ENCODE data around the gene RALBP1.
"Not testable (repeated sequence)": the region's sequence is repeated elsewhere in the genome, so short reads cannot be mapped to it uniquely, and the experiment has no call there.

The RALBP1 gene

DNA sequence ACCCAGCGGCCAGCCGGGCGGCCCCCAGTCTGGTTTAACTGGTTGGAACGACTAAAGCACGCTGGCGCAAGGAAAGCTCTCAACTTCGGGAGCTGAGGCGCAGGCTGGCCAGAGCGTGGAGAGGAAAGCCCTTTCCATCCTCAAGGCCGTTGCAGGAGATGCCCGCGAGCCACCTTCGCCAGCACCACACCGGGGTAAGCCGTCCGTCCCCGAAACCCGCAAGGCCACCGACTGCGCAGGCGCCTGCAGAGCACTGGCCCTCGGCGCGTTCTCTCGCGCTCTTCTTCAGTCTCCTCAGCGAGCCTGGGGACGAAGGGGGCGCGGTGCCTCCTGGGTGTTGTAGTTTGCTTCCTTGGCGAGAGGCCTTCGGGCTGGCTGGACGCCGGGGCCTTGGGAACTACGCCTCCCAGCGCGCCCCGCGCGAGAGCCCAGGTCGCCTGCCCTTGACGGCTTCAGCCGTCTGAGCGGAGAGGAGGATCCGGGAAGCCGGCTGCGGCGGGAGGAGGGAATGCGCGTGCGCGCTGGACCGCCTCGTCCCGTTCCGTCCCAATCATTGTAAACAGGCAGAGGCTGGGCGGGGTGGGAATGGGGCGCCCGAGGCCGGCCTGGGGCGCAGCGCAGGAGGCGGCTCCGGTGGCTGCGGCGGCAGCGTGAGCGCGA lies at the start of gene RALBP1:
TSS of gene RALBP1 (plus strand) at position 531 of the 660 bp plus-strand sequence. CDS start 37,533 bp downstream, outside the sequence.
- DNase-seq, result peak; percentile 86 to 94

DNA sequence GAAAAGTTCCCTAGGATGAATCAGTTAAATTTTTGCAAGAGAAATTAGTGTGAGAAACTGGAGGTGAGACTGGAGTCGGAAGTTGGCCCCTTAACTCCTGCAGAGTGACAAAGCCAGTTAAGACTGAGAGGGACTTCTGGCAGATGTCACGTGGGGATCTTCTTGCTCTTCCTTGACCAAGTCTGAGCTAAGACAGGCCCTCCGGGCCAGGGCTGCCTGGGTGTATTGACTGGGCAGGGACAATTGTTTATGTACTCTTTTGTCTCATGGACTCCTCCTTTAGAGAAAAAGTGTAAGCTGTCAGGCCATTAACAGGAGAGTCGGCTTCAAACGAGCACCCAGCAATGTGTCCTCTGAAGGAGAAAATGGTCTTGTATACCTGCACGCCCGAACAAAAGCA lies 48.6 kb upstream of the RALBP1 start:
- no peak for DNase-seq

DNA sequence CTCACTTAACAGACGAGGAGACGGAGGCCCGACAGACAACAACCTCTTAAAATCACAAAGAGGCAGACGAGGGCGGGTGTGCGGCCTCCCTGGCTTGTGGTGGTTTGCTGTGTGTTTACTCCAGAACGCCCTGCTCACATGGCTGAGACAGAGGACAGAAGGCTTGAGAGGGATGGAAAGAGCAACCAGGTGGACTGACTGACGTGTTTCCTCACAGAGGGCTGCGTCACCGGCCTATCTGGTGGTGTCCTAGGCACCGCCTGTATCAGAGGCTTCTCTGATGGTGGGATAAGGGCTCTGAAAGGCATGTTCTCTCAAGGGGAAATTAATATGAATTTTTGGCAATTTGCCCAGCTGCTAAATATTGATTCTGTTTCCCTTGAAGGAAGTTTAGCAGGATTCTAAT lies 47.0 kb upstream of the RALBP1 start:
- no peak for DNase-seq

DNA sequence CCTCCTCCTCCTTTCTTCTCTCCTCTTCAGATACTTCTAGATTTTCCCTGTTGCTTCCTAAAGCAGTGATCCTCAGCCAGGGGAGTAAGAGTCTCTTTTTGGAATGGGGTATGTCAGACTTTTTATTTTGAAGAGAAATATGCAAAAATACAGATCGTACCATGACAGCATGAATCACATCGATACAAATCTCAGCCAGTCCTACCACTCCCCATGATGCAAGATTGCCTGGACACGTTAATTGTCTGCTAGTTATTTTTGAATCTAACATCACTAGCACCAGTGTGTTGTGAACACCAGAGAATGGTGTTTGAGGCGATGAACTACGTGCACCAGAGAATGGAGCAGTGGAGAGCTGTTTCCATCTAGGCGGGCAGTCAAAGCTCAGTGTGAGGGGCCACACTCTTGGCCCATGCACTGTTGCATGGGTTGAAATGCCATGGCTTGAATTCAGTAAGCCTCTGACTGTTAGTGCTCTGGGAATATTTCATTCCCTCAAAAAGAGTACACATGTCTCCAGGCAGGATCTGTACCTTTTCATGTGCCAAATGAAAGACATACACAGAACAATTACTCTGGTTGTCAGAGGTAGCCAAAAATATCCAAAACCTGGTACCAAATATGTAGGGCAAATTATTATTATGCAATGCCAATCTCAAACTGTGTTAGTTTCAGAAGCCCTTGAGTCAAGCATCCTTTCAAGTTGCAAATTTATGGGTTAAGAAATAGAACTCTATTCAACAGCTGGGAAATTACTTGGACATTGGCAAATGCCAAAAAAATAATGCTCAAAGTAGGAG lies 46.3 kb upstream of the RALBP1 start:
- DNase-seq, result peak; percentile 52 to 78

DNA sequence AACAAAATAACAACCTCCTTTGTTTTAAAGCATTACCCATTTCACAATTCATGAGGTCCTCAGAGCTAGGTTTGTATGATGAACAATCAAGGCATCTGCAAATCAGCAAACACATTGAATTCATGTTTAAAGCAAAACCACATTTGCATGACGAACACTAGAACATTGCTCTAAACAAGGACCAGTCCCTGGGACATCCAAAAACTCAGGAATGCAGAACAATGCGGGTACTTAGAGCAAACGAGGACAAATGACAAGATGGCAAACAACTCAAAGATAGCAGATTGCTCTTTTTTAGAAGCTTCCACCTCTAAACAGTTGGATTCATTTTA lies 45.7 kb upstream of the RALBP1 start:
- no peak for DNase-seq

DNA sequence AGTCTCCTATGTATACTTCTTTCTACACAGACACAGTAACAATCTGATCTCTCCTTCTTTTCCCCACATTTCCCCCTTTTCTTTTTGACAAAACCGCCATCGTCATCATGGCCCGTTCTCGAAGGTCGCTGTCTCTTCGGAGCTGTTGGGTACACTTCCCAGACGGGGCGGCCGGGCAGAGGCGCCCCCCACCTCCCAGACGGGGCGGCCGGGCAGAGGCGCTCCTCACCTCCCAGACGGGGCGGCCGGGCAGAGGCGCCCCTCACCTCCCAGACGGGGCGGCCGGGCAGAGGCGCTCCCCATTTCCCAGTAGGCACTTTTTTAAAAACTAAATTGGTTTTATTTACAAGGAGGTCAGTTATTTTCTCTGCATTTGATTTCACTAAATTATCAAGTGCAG lies 45.0 kb upstream of the RALBP1 start:
- not testable (repeated sequence) for DNase-seq

DNA sequence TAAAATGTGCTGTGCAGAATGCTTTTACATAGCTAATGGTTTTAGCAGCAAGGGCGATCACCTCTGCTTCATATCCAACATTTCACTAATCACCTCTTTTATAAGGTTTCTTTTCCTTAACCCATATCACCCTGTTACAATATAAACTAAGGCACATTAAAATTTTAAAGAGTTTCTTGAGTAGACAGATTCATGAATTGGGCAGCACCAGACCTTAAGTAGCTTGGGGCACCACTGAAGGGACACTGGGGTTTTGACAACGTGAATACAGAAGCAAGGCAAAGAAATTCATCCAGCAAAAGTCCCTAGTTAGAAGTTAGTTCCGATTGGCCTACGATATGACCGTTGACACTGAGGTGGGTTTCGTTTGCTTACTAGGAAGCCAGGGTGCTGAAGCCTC lies 44.0 kb upstream of the RALBP1 start:
- no peak for DNase-seq

DNA sequence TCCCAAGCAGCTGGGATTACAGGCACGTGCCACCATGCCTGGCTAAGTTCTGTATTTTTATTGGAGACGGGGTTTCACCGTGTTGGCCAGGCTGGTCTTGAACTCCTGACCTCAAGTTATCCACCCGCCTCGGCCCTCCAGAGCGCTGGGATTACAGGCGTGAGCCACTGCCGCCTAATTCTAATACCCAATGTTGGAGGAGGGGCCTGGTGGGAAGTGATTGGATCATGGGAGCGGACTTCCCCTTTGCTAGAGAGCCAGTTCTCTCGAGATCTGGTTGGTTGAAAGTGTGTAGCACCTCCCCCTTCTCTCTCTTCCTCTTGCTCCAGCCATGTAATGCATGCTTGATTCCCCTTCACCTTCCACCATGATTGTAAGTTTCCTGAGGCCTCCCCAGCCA lies 42.2 kb upstream of the RALBP1 start:
- DNase-seq, result not testable (repeated sequence)

DNA sequence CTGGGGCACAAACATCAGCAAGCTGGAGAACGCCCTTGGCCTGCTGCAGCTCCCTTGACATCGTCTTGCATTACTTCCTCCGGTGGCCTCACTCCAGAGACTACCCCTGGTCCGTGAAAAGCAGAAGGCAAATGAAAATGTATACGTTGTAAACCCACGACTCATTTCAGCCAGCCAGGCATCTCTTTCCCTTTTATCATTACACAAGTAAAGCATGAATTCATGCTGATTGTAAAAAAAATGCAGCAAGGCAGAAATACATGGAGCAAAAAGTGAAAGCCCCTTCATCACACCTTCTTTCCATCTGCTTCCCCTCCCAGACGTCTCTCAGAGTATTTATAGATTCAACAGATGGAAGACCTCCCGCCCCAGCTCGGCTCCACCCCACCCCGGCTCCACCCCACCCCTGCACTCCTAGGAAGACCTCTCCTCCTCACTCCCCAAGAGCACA lies 41.6 kb upstream of the RALBP1 start:
- peak in 1 of 2 experiments; percentile 11 for DNase-seq

DNA sequence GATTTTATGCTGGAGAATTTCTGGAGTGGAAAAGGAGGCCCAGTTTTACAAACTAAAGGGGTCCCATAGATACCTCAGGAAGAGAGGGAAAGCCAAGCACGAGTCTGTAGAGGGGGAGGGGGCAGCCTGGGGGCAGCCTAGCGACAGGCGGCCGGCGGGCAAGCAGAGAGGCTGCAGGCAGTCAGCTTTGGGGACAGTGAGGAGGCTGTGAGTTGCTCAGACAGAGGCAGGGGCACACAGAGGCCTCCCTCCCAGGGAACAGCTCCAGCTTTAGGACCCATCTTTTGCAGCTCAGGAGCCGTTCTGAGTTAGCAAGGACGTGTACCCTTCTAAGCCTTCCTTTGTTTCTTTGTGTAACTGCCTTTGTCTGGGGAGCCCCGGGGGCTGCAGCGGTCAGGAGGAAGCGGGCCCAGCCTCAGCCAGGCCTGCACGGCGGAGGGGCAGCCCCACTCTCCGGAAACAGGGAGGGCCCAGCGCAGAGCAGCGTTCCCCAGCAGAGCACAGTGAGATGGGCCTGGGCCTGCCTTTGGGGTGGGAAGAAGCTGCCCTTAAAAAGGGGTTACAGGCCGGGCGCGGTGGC lies 41.1 kb upstream of the RALBP1 start:
- no peak for DNase-seq

DNA sequence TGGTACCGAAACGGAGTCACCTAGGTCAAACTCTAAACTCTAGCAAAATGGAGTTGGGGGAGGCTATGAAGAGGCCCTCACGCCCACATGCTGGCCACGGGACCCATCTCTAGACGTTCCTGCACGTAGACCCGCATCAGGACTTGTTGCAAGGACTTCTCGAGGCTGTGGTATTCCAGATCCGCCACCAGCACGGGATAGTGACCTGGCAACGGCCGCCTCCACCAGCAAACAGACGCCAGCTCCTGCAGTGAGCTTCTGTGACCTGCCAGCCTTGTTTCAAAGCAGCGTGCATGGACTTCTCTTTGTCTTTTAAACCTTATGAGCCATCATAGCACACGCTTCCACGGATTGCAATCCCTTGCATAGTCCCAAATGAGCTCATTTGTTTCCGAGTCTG lies 40.3 kb upstream of the RALBP1 start:
- DNase-seq, result peak in 1 of 2 experiments; percentile 82

DNA sequence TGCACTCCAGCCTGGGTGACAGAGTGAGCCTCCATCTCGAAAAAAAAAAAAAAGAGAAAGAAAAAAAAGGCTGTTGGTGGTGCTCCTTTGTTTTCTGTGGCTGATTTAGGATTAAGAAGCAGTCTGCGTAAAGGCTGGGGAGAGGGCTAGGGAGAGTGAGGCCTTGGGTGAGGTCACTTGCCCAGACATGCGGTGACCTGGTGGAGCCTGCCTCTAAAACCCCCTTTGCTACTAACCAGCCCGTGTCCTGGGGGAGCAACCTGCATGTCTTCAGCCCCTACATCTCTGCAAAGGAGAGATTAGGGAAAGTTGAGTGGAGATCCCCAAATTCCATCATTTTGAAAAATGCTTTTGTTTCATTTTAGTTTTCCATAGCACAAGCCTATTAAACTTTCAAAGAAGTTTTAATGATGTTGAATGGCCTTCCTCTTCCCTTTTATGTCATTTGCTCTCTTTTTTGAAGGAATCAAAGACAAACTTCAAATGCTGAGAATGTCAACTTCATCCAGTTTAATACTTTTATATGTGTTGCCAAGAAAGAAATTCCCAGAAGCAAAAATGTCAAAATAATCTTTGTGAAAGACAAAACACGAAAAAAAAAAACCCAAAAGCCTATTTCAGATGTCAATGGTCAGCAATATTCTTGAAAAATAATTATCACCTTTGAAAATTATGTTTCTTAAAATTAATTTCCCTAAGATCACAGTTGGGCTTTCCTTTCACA lies 38.9 kb upstream of the RALBP1 start:
- DNase-seq, result no peak

DNA sequence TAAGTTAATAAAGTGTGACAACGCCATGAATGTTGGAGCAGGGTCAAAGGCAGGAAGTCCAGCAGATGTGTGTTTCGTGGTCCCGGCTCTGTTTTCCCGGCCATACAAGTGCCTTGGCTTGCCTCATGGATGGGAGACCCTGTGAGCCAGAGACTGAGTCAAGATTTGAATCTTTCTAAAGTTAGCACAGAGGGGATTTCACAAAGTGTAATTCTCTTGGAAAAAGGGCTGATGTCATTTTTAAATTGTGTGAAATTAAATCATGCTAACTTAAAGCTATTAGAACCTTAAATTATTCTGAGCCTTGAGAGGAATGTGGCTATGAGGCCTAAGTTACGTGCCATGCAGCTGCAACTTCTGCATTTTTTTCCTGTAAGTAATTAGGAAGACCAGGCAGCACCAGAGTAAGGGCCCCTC lies 38.3 kb upstream of the RALBP1 start:
- DNase-seq, result no peak

DNA sequence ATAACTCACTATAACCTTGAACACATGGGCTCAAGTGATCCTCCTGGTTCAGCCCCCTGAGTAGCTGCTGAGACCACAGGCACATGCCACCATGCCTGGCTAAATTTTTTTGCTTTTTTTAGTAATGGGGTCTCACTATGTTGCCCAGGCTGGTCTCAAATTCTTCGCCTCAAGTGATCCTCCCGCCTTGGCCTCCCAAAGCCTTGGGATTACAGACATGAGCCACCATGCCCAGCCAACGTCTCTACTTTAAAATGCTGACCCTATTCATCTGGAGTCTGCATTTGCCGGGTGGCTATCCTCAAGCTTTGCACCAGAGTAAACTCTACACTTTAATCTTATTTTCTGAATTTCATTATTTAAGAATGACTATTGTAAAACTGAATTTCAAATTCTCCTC lies 37.6 kb upstream of the RALBP1 start:
- DNase-seq, result no peak

DNA sequence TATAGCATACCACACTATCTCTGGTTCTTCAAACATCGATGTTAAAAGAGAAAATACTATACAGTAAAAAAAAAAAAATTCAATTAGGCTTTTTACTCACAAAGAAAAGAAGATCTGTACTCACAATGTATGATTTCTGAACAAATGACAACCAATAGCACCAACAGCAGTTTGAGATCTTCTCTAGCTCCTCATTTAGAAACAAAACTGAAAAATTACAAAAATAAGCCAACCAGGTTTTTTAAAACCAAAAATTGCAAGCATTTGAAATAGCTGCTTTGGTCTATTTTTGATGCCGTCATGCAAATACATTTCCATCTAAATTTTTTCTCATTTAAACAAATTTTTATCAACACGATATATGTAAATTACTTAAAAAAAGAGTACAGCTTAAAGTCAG lies 34.3 kb upstream of the RALBP1 start:
- no peak for DNase-seq

DNA sequence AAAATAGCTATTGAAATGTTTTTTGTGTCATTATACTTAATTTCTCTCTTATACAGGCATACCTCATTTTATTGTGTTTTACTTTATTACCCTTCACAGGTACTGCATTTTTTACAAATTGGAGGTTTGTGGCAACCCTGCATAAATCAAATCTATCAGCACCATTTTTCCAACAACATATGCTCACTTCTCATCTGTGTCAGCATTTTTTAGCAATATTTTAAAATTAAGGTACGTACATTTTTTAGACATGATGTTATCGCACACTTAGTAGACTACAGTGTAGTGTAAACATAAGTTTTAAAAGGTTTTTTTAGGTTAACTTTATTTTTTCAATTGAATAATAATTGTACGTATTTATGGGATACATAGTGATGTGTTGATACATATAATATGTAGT lies 30.8 kb upstream of the RALBP1 start:
- no peak for DNase-seq

DNA sequence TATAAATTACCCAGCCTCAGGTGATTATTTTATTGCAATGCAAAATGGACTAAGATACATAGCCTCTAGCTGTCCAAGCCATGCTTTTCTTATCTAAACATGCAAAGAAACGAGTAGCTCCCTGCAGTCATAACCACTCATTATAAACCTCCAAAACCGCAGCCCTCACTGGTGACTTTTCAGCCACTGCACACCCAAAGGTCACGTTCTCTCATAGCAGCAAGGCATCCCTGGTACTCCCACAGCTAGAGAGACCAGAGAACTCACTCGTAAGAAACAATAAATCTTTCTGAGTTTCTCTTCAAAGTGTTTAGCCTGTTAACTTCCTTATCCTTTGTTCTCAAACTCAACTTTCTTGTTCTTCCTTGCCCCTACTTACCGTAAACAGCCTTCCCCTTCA lies 28.5 kb upstream of the RALBP1 start:
- no peak for DNase-seq

DNA sequence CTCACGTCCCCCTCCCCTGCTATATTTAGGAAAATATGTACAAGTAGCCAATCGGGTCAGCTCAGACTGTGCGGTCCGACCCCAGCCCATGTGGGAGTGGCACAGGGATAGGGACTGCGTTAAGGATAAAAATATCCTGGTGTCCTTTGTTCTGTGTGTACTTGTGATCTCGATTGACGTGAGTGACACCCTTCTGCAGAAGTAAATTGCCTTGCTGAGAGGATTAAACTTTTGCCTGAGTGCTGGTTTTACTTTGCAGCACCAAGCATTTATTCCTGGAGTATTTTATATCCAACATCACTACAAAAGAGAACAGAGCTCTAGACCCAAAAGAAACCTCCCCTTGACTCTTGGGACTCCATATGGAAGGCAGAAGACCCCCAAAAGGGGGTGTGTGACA lies 28.0 kb upstream of the RALBP1 start:
- no peak for DNase-seq

DNA sequence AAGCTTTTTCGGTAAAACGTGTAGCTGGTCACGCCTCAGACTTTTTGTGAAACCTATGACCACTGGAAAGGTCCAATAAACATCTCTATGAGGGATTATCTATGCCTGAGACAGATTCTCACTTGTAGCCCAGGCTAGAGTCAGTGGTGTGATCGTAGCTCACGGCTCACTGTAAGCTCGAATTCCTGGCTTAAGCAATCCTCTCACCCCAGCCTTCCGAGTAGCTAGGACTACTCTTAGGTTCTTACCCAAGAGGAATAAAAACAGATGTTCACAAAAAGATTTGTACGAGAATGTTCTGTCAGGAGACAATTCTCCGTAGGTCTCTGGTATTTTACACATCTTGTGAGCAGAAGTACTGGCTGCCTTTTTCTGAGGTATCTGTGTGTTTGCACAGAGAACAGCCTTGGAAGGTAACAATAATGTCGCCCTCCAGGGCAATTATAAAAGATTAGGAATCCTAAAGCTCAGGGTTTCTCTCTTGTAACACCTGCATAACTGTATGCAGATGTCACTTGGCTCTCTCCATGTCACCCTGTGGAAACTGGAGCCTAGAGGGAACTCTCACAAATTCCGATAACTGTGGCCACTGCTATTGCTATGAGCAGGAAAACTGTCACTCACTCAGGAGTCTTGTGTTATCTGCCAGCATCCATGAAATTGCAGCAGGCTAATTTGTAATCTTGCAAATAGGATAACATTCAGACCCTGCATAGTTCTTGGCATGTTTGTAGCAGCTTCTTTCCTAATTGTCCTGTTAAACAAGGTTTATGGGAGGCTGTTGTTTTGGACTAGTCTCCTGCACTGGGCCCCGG lies 25.5 kb upstream of the RALBP1 start:
- DNase-seq, result no peak

DNA sequence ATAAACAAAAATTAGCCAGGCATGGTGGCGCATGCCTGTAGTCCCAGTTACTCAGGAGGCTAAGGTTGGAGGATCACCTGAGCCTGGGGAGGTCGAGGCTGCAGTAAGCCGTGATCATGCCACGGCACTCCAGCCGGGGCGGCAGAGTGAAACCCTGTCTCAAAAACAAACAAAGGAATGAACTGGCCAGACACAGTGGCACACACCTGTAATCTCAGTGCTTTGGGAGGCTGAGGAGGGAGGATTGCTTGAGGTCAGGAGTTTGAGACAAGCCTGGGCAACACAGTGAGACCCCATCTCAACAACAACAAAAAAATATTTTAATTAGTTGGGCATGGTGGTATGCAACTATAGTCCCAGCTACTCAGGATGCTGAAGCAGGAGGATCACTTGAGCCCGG lies 24.4 kb upstream of the RALBP1 start:
- DNase-seq, result not testable (repeated sequence)

DNA sequence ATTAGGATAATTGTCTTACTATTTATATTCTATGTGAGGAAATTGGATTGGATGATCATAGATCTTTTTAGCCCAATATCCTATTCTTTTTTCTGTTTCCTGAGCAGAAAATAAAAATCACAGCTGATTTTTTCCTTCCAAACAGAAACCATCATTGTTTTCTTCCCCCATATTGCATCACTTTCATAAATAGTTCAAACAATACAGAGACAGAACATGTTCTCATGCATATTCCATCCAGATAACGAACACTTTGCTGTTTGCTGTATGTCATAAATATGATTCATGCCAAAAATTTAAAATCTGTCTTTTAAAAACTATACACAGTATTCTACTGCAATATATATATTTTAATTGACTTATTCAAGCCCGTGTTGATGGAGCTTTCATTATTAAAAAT lies 22.0 kb upstream of the RALBP1 start:
- no peak for DNase-seq

DNA sequence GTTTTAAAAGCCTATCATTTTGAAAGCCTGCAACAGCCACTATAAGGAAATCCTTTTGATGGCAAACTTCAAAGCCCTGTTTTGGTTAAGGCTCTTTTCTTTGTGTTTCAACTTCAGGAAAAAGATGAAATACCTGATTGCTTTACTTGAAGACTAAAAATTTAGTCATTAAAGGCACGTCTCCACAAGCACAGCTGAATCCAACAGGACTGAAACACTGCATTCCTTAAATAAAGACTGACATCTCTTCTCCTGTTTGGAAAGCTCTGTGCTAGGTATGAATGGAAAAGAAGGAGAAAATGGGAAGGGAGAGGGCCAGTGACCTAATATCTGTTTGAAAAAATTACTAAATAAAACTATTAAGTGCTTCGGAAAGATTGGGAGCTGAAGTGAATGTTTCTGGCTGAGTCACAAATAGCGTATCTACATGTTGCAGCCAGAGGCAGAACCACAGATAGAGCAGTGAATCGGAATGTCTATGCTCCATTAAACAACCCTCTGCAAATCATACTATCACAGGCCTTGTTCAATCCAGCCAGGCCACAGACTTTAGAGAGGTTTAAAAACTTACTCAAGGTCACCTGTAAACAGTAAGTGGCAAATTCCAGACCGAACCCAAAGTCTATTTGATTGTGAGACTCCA lies 21.1 kb upstream of the RALBP1 start:
- DNase-seq, result no peak
